ENCODE measurements around the gene LNP1. TPM values are rescaled to one million over a fixed set of nuclear protein-coding genes. Genes with fewer than 3 reads are reported as not detected.

Gene LNP1
- total RNA-seq, 1 donor = 3.0 TPM

DNA sequence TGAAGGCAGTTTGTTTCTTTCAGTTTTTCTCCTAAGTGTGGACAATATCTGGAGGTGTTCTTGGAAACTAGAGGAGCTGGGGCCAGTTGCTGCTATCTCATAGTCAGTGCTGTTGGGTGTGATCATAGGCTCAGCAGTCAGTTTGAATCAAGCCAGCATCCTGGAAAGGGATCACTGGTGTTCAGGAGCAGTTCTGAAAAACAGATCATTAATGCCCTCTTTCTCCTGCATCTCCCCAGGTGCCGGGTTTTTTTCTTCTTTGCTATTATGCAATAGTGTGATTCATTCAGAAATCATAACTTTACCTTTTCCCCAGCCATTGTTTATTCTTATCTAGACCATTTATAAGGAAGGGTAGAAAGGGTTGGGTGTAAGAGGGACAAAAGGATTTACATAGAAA is 24.0 kb downstream of the LNP1 start:
- TF ChIP-seq, protein P1, sequence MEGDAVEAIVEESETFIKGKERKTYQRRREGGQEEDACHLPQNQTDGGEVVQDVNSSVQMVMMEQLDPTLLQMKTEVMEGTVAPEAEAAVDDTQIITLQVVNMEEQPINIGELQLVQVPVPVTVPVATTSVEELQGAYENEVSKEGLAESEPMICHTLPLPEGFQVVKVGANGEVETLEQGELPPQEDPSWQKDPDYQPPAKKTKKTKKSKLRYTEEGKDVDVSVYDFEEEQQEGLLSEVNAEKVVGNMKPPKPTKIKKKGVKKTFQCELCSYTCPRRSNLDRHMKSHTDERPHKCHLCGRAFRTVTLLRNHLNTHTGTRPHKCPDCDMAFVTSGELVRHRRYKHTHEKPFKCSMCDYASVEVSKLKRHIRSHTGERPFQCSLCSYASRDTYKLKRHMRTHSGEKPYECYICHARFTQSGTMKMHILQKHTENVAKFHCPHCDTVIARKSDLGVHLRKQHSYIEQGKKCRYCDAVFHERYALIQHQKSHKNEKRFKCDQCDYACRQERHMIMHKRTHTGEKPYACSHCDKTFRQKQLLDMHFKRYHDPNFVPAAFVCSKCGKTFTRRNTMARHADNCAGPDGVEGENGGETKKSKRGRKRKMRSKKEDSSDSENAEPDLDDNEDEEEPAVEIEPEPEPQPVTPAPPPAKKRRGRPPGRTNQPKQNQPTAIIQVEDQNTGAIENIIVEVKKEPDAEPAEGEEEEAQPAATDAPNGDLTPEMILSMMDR (IDR thresholded peaks at IDR 0.05; ENCODE audit: insufficient read depth, low read length) = no peak
- H3K4me3 ChIP-seq (ENCODE audit: low read depth, low read length) = no peak overlapping the region
- peak; percentile 33 for DNase-seq (ENCODE audit: low read depth)

DNA sequence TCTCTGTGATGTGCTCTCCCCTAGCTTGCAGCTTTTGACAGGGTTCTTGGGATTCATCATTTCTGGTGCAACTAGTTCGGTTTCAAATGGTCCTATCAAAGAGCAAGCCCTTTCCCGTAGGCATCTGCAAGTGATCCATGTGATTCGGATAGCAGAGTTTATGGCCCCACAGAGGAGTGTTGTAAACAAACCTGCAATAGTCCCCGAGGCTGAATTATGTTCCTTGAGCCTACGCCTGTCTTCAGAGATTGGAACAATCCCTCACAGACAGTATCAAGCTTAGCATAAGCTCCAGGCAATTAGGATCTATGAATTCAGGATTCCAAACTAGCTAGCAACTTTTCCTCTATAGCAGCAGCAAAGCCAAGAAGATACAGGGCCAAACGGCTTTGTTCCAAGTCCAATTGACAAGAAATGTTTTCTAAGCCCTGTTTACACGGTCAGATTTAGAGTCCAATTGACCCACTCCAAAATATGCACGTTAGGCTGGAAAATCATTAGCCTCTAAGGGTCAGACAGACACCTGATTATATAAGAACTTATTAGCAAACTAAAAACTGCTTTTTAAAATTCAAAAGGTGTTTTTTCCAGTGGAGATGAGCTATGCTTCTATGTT is 24.8 kb downstream of the LNP1 start:
- DNase-seq (ENCODE audit: low read depth) = peak; percentile 20
- TF ChIP-seq, protein P1 (IDR thresholded peaks at IDR 0.05; ENCODE audit: insufficient read depth, low read length) = no peak
- H3K4me3 ChIP-seq (ENCODE audit: low read depth, low read length) = no peak overlapping the region

DNA sequence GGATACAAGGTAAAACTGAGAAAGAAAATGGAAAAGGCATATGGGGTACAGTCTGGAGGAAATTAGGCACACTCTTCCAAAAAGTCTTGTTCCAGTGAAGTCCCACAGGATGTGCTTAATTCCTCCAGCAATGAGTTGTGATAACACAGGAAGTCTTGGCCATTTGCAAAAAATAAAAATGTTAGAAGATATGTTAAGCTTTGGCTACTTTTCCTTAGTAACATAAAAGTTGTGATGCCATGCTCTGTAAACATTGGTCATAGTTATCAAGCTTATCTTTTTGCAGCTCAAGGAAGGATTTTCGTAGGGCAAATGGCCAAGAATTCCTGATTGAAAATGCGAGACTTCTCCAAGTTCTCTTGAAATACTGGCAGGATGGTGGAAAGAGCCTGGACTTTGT is 26.4 kb downstream of the LNP1 start:
- DNase-seq (ENCODE audit: low read depth) = peak; percentile 96
- H3K4me3 ChIP-seq (ENCODE audit: low read depth, low read length) = no peak overlapping the region
- TF ChIP-seq, protein P1 (IDR thresholded peaks at IDR 0.05; ENCODE audit: insufficient read depth, low read length) = no peak

DNA sequence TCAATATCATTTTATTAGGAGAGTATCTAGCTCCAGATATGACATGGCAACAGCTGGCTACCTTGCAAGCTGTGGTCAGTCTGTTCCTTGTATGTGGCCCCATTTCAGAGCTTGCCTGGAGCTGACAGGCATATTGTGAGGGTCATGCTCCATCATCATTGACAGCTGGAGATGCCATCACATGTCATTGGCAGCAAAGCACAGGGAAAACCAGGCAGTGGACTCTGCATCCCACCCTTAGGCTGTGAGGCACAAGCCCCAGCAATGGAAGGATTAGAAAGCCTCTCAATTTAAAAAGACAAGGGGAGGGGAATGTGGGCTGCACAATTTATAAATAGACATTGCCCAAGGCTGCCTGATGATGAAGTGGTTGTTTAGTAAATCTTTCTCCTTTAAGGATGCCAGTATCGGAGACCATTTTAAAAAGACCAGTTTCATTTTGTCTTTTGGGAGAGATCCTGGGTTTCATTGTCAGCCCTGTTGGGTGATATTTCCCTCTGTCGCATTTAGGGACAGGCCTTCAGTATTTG is 27.9 kb downstream of the LNP1 start:
- TF ChIP-seq, protein P1 (IDR thresholded peaks at IDR 0.05; ENCODE audit: insufficient read depth, low read length) = no peak
- no peak for DNase-seq (ENCODE audit: low read depth)
- H3K4me3 ChIP-seq (ENCODE audit: low read depth, low read length) = no peak overlapping the region

DNA sequence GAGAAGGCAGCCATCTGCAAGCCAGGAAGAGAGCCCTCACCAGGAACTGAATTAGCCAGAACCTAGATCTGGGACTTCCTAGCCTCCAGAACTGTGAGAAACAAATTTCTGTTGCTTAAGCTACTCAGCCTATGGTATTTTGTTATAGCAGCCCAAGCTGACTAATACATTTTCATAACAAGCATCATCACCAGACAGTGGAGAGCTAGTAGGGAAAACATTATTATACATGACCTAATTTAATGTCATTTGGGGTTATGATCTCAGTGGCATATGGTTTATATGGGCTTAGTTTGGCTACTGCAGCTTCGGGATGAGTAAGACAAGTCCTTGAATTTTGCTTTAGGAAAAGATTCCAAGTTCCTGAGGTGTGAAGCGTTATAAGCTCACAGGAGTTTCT is 35.6 kb downstream of the LNP1 start:
- no peak for DNase-seq (ENCODE audit: low read depth)
- H3K4me3 ChIP-seq (ENCODE audit: low read depth, low read length) = no peak overlapping the region
- TF ChIP-seq, protein P1 (IDR thresholded peaks at IDR 0.05; ENCODE audit: insufficient read depth, low read length) = no peak

DNA sequence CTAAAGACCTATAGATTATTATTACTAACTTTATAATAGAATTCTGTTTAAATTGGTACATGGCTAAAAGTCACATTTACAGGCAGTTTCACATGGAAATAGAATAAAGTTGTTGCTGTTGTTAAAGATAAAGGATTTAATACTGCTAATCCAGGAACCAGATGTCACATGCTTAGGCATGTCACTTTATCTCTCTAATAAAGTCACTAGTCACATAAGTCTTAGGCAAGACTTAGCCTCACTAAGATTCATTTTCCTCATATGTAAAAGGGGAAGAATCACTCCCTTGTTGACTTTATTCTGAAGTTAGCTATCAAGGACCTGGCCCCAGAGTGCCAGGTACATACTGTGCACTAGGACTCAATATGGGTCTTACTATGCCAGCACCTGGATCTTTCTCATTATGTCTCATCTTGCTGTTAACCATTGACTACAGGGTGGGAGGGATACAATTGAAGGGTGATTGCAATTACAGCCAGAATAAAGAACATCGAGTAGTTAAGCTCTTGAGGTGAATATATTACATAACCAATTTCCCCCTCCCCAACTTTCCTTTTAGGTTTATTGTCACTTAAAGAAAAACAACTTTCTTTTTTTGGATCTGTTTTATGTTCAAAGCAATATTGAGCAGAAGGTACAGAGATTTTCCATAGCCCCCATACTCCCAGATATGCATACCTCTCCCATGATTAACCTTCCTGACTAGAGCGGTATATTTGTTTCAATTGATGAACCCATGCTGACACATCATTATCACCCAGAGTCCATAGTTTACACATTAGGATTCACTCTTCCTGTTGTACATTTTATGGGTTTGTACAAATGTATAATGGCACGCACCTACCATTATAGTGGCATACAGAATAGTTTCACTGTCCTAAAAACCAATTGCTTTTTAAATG is 36.6 kb downstream of the LNP1 start:
- H3K4me3 ChIP-seq (ENCODE audit: low read depth, low read length) = no peak overlapping the region
- TF ChIP-seq, protein P1 (IDR thresholded peaks at IDR 0.05; ENCODE audit: insufficient read depth, low read length) = no peak
- no peak for DNase-seq (ENCODE audit: low read depth)

Data from fibroblast of the aortic adventitia (primary cell).